BLaER1 (cell line): ENCODE data around the gene FCHO1.
A peak's percentile ranks its signal among the peaks of the same experiment; 100 is the strongest.
"Not testable (repeated sequence)": the region's sequence is repeated elsewhere in the genome, so short reads cannot be mapped to it uniquely, and the experiment has no call there.

Source experiments
- H3K27ac ChIP-seq: shearing (Covaris generic); formaldehyde crosslinking; 2 replicates; pipeline ENCODE4 v1.8.1; 2022
- H3K27me3 ChIP-seq: shearing (Covaris generic); formaldehyde crosslinking; 2 replicates; pipeline ENCODE4 v1.8.1; 2022
- H3K36me3 ChIP-seq: shearing (Covaris generic); formaldehyde crosslinking; 2 replicates; pipeline ENCODE4 v1.8.1; 2022
- H3K4me1 ChIP-seq: shearing (Covaris generic); formaldehyde crosslinking; 2 replicates; pipeline ENCODE4 v1.8.1; 2022
- H3K4me2 ChIP-seq: shearing (Covaris generic); formaldehyde crosslinking; 2 replicates; pipeline ENCODE4 v1.8.1; 2022
- H3K4me3 ChIP-seq: shearing (Covaris generic); formaldehyde crosslinking; 2 replicates; pipeline ENCODE4 v1.8.1; 2022
- H3K9ac ChIP-seq: shearing (Covaris generic); formaldehyde crosslinking; 2 replicates; pipeline ENCODE4 v1.8.1; 2022
- H3K9me3 ChIP-seq: shearing (Covaris generic); formaldehyde crosslinking; 2 replicates; pipeline ENCODE4 v1.8.1; 2022
- H4K20me1 ChIP-seq: shearing (Covaris generic); formaldehyde crosslinking; 2 replicates; pipeline ENCODE4 v1.8.1; 2022
- Cebpa-rat ChIP-seq: shearing (Covaris generic); IDR thresholded peaks from 2 replicates; pipeline ENCODE4 v1.8.1; 2022

FCHO1 gene

DNA sequence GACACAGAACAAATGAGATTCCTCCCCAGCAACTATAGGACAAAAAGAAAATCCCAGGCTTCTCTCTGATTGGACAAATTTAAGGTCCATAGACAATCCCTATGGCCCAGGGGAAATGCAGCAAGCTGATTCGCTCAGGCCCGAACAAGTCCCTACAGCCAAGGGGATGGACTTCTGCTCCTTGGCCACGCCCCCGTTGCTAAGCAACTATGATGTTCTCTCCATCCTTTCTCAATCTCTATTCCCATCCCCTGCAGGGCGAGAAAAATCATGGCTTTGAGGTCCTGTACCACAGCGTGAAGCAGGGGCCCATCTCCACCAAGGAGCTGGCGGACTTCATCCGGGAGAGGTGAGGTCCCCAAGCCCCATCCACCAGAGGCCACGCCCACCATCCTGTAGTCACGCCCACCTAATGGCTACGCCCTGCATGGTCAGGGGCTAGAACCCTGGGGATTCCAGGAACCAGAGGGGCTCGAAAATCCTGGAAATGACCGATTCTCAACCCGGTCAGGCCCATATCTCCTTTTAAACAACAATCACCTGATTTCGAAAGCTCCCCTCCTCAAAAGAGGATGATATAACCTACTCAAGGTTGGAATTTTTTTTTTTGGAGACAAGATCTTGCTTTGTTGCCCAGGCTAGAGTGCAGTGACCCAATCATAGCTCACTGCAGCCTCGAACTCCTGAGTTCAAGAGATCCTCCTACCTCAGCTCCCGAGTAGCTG is 11.4 kb downstream of the FCHO1 start:
- no peaks in the 10 kb centered on the region for H3K27me3 ChIP-seq
- no peak overlapping the region for H3K4me2 ChIP-seq
- H4K20me1 ChIP-seq: peaks cover 35% of the 10 kb centered on the region; the same call in 1 of the 2 replicates
- no peak overlapping the region for H3K27ac ChIP-seq
- peaks cover 95% of the 10 kb centered on the region for H3K36me3 ChIP-seq
- H3K9ac ChIP-seq: no peak overlapping the region
- no peak overlapping the region for H3K4me3 ChIP-seq
- H3K4me1 ChIP-seq: peaks cover 12% of the 10 kb centered on the region
- H3K9me3 ChIP-seq: no peaks in the 10 kb centered on the region
- no peak for TF ChIP-seq Cebpa-rat

DNA sequence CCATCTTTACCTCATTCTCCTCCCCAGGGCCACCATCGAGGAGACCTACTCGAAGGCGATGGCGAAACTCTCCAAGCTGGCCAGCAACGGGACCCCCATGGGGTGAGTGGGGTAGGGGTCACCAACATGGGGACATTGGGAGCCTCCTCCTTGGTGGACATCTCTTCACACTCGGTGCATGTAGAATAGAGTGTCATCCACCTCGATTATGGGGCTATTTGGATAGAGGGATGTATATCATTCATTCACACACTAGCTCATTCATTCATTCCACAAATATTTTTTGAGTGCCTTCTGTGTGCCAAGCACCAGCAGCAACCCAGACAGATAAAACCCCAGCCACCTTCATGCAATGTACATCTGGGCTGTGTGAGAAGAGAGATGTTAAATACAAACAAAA is 13.1 kb downstream of the FCHO1 start:
- Histone ChIP-seq H3K4me1 (peaks cover 5% of the 10 kb centered on the region), H3K4me3 (no peak overlapping the region), H3K27me3 (no peaks in the 10 kb centered on the region), H3K36me3 (peaks cover 91% of the 10 kb centered on the region), H3K9me3 (no peaks in the 10 kb centered on the region), H3K9ac (no peak overlapping the region), H4K20me1 (peaks cover 25% of the 10 kb centered on the region; the same call in 1 of the 2 replicates), H3K27ac (no peak overlapping the region), H3K4me2 (no peak overlapping the region)
- no peak for TF ChIP-seq Cebpa-rat

DNA sequence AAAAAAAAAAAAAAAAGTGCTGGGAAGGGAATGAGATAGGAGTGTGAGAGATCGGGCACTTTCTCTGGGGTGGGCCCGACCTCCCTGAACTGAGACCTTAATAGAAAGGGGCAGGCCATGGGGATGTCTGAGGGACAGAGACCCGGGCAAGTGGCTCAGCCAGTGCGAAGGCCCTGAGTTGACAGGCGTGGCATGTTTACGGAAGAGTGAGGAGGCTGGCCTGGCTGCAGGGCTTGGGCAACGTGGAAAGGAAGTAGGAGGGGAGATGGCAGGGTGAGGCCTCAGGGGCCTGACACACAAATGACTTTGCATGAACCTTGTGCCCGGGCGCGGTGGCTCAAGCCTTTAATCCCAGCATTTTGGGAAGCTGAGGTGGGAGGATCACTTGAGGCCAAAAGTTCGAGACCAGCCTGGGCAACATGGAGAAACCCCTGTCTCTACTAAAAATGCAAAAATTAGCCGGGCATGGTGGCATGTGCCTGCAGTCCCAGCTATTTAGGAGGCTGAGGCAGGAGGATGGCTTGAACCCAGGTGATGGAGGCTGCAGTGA is 13.9 kb downstream of the FCHO1 start:
- H3K36me3 ChIP-seq: peaks cover 91% of the 10 kb centered on the region
- no peaks in the 10 kb centered on the region for H3K9me3 ChIP-seq
- no peaks in the 10 kb centered on the region for H3K27me3 ChIP-seq
- TF ChIP-seq Cebpa-rat: no peak
- H3K4me2 ChIP-seq: no peak overlapping the region
- H4K20me1 ChIP-seq: peaks cover 22% of the 10 kb centered on the region; the same call in 1 of the 2 replicates
- no peak overlapping the region for H3K4me3 ChIP-seq
- peaks cover 5% of the 10 kb centered on the region for H3K4me1 ChIP-seq
- H3K27ac ChIP-seq: no peak overlapping the region
- no peak overlapping the region for H3K9ac ChIP-seq

DNA sequence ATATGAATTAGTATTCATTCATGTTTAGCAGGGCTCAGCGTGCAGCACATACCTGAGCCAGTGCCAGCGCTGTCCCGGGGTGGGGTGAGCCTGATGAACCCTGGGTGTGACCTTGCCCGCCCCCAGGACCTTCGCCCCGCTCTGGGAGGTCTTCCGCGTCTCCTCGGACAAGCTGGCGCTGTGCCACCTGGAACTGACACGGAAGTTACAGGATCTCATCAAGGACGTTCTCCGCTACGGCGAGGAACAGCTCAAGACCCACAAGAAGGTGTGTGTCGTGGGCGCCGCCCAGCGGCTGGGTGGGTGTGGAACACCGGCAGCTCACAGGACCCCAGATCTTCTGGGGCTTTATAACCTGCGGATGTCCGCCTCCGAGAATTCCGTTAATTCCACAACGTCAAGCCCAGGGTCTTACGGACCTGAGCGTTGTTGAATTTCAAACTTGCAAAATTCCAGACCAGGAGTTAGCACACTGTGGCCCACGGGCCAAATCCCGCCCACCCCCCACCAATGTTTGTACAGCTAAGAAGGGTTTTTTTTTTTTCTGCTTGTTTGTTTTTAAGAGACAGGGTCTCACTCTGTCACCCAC is 15.4 kb downstream of the FCHO1 start:
- Histone ChIP-seq H4K20me1 (peaks cover 11% of the 10 kb centered on the region; the same call in 1 of the 2 replicates), H3K27ac (no peak overlapping the region), H3K4me2 (peak overlapping the region; percentile 43), H3K27me3 (no peaks in the 10 kb centered on the region), H3K9ac (no peak overlapping the region), H3K4me3 (no peak overlapping the region), H3K36me3 (peaks cover 93% of the 10 kb centered on the region), H3K9me3 (no peaks in the 10 kb centered on the region), H3K4me1 (peaks cover 5% of the 10 kb centered on the region; the same call in 1 of the 2 replicates)
- no peak for TF ChIP-seq Cebpa-rat

DNA sequence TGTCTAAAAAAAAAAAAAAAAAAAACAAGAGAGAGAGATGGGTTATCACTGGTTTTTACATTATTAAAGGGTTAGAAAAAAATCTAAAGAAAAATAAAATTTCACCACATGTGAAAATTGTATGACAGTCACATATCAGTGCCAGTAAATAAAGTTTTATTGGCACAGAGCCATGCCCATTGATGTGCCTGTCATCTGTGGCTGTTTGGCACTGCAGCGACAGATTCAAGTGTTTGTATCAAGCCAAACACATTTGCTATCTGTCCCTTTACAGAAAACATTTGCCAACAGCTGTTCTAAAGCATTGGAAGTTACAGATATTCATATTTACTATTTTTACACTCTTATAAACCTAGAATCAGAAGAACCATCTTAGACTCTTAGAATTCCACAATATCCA is 16.3 kb downstream of the FCHO1 start:
- TF ChIP-seq Cebpa-rat: no peak
- H3K4me2 ChIP-seq: no peak overlapping the region
- H3K36me3 ChIP-seq: peaks cover 93% of the 10 kb centered on the region
- H3K27ac ChIP-seq: no peak overlapping the region
- peaks cover 5% of the 10 kb centered on the region; the same call in 1 of the 2 replicates for H3K4me1 ChIP-seq
- no peaks in the 10 kb centered on the region for H3K27me3 ChIP-seq
- H3K9ac ChIP-seq: no peak overlapping the region
- peaks cover 9% of the 10 kb centered on the region; the same call in 1 of the 2 replicates for H4K20me1 ChIP-seq
- no peak overlapping the region for H3K4me3 ChIP-seq
- no peaks in the 10 kb centered on the region for H3K9me3 ChIP-seq

DNA sequence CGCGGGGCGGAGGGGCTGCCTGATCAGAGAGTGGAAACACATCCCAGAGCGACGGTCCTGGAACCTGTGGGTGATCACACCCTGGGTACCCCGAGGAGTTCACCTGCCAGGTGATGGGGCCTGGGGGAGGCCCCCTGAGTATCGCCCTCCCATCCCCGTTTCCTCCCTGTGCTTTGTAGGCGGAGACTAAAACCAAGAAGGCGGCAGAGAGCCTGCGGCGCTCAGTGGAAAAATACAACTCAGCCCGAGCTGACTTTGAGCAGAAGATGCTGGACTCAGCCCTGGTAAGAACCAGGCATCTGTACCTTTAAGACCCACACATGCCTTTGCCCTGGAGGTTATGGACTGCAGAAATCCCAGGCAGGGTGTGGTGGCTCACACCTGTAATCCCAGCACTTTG is 19.3 kb downstream of the FCHO1 start:
- no peak for TF ChIP-seq Cebpa-rat
- no peak overlapping the region for H3K9ac ChIP-seq
- H3K9me3 ChIP-seq: no peaks in the 10 kb centered on the region
- no peaks in the 10 kb centered on the region for H3K27me3 ChIP-seq
- no peak overlapping the region for H3K4me3 ChIP-seq
- no peak overlapping the region for H3K4me2 ChIP-seq
- H3K36me3 ChIP-seq: peaks cover 90% of the 10 kb centered on the region
- H3K27ac ChIP-seq: no peak overlapping the region
- H4K20me1 ChIP-seq: peaks cover 12% of the 10 kb centered on the region; the same call in 1 of the 2 replicates
- peaks cover 5% of the 10 kb centered on the region; the same call in 1 of the 2 replicates for H3K4me1 ChIP-seq

DNA sequence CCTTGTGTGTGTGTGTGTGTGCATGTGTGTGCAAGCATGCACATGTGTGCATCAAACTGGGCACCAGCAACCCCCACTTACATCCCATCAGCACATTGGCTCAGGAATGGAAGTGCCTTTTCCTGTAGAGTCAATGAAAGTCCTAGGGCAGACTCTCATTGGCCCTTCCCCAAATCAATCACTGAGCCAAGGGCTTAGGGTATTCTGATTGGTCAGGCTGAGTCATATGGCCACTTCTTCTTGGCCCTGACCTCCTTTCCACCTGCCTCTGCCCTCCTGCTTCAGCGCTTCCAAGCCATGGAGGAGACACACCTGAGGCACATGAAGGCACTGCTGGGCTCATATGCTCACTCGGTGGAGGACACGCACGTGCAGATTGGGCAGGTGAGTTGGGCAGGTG is 20.9 kb downstream of the FCHO1 start:
- TF ChIP-seq Cebpa-rat: no peak
- Histone ChIP-seq H3K36me3 (peaks cover 93% of the 10 kb centered on the region), H3K27ac (no peak overlapping the region), H3K4me3 (no peak overlapping the region), H4K20me1 (peaks cover 23% of the 10 kb centered on the region), H3K4me2 (no peak overlapping the region), H3K9me3 (no peaks in the 10 kb centered on the region), H3K27me3 (no peaks in the 10 kb centered on the region), H3K4me1 (peaks cover 13% of the 10 kb centered on the region), H3K9ac (no peak overlapping the region)

DNA sequence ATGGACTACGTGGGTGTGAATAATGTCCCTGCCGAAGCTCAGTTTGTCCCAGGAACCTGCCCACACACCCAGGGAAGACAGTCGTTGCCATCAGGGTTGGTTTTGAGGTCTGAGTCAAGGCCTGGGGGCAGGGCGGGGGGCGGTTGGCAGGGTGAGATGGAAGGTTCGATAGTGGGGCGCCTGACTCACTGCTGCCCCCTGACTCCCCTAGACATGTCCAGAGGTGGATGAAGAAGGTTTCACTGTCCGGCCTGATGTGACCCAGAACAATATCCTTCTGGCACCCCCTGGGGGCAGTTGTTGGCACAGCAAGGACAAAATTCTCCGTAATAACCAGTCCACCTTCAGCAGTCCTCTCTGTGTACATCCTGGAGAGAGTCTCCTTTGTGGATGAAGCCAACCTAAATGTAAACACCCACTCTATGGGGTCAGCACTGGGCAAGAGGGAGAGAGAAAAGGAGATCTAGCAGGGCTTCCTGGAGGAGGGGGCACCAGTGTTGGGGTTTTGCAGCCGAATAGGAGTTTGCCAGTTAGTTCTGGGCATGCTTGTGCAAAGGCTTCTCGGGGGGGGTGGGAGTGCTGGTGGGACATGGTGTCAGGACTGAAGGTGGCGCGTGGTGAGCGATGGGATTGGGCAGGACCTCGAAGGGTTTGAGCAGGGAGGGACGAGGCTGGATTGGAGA is 24.1 kb downstream of the FCHO1 start:
- Histone ChIP-seq H3K4me2 (no peak overlapping the region), H3K27ac (no peak overlapping the region), H4K20me1 (peaks cover 30% of the 10 kb centered on the region), H3K4me1 (peaks cover 24% of the 10 kb centered on the region), H3K9ac (no peak overlapping the region), H3K9me3 (no peaks in the 10 kb centered on the region), H3K27me3 (no peaks in the 10 kb centered on the region), H3K36me3 (peaks cover 80% of the 10 kb centered on the region), H3K4me3 (no peak overlapping the region)
- TF ChIP-seq Cebpa-rat: no peak

DNA sequence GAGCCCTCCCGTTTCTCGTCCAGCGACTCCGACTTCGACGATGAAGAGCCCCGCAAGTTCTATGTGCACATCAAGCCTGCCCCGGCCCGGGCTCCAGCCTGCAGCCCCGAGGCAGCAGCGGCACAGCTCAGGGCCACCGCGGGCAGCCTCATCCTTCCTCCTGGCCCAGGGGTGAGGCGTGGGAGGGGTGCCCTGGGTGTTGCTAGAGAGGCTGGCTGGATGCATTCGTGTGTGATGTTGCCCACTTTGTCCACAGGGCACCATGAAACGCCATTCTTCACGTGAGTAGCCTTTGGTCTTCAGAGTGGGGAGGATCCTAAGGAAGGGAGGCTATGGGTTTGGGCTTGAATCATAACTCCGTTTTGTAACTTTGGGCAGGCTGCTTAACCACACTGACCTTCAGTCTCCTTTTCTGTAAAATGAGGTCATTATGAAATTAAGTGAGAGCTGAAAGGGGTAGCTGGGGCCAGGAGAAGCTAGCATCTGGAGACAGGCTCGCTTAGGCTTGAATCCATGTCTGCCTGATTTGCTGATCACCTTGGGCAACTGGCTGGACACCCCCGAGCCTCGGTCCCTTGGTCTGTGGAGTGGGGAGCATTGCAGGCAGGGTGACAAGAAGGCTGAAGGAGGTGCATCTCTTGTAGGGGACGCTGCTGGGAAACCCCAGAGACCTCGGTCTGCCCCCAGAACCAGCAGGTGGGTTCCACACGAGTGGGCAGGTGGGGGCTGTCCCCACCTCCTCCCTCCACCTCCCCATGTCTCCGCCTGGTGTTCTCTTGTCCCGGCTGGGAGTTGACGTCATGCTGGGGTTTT is 24.9 kb downstream of the FCHO1 start:
- Histone ChIP-seq H4K20me1 (peaks cover 30% of the 10 kb centered on the region), H3K4me3 (no peak overlapping the region), H3K4me2 (peak overlapping the region; percentile 58), H3K27me3 (no peaks in the 10 kb centered on the region), H3K9me3 (no peaks in the 10 kb centered on the region), H3K4me1 (peaks cover 24% of the 10 kb centered on the region), H3K27ac (peak overlapping the region; percentile 51), H3K36me3 (peaks cover 80% of the 10 kb centered on the region), H3K9ac (peak overlapping the region; percentile 38; the same call in 1 of the 2 replicates)
- TF ChIP-seq Cebpa-rat: no peak

DNA sequence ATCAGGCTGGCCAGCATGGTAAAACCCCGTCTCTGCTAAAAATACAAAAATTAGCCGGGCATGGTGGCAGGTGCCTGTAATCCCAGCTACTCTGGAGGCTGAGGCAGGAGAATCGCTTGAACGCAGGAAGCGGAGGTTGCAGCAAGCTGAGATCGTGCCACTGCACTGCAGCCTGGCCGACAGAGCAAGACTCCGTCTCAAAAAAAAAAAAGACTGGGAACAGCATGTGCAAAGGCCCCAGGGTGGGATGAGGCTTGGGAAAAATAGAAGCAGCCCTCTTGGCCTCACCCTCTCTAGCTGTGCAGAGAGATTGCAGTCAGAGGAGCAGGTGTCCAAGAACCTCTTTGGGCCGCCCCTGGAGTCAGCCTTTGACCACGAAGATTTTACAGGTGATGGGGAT is 26.6 kb downstream of the FCHO1 start:
- not testable (repeated sequence) for H3K9ac ChIP-seq, H3K9me3 ChIP-seq, H3K27me3 ChIP-seq, H3K4me2 ChIP-seq, H3K27ac ChIP-seq, H3K4me3 ChIP-seq
- Histone ChIP-seq H4K20me1 (peaks cover 30% of the 10 kb centered on the region), H3K36me3 (peaks cover 80% of the 10 kb centered on the region), H3K4me1 (peaks cover 24% of the 10 kb centered on the region)
